Measurements from ENCODE around the gene SPPL2A. TPM values are rescaled to one million over a fixed set of nuclear protein-coding genes. Genes with fewer than 3 reads are reported as not detected.
"Not testable (repeated sequence)": the region's sequence is repeated elsewhere in the genome, so short reads cannot be mapped to it uniquely, and the experiment has no call there.

SPPL2A gene
- total RNA-seq, 3 donors from 2014 or later = 84.6 to 162 (median 135) TPM

DNA sequence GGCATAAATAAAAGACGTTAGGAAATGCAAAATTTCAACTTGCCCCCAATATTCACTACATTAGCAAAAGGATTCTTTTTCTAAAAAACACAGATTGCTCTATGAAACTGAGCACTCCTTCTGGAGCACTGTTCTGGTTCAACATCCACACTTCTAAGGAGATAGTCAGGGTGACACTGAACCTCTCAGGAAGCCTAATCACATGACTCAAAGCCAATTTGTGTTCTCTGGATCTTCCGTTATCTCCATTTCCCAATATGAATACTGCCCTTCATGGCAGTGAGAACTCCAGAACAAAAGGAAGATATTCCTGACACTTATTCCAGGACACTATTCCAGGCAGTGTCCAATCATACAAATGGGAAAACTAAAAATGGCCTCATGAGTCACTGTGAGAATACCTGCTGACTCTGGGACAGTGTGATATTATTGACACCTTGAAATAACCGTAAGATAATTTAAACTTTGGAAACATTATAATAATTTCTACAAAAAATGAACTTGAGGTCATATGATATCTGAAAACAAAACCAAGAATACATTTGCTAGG lies 57.6 kb downstream of the SPPL2A start:
- TF ChIP-seq POLR2AphosphoS5 (IDR thresholded peaks at IDR 0.05) = no peak
- TF ChIP-seq POLR2A (IDR thresholded peaks at IDR 0.05) = no peak
- TF ChIP-seq, protein P1, sequence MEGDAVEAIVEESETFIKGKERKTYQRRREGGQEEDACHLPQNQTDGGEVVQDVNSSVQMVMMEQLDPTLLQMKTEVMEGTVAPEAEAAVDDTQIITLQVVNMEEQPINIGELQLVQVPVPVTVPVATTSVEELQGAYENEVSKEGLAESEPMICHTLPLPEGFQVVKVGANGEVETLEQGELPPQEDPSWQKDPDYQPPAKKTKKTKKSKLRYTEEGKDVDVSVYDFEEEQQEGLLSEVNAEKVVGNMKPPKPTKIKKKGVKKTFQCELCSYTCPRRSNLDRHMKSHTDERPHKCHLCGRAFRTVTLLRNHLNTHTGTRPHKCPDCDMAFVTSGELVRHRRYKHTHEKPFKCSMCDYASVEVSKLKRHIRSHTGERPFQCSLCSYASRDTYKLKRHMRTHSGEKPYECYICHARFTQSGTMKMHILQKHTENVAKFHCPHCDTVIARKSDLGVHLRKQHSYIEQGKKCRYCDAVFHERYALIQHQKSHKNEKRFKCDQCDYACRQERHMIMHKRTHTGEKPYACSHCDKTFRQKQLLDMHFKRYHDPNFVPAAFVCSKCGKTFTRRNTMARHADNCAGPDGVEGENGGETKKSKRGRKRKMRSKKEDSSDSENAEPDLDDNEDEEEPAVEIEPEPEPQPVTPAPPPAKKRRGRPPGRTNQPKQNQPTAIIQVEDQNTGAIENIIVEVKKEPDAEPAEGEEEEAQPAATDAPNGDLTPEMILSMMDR (IDR thresholded peaks at IDR 0.05) = no peak
- intact Hi-C loops (cut with DNase I; ENCODE audit: low total_unique reads) = no loop called here
- H3K9me3 ChIP-seq = no peaks in the 10 kb centered on the region
- H3K4me1 ChIP-seq = no peaks in the 10 kb centered on the region
- H3K27me3 ChIP-seq = no peaks in the 10 kb centered on the region
- H3K27ac ChIP-seq = no peak overlapping the region
- H3K4me3 ChIP-seq = no peak overlapping the region
- H3K36me3 ChIP-seq = peaks cover 5% of the 10 kb centered on the region
- no peak for DNase-seq (ENCODE audit: low spot score in 2 of 2)

- H3K4me3 ChIP-seq = no peak overlapping the region
- no peaks in the 10 kb centered on the region for H3K9me3 ChIP-seq
- H3K27me3 ChIP-seq = no peaks in the 10 kb centered on the region
- no peak overlapping the region for H3K27ac ChIP-seq
- TF ChIP-seq POLR2A (IDR thresholded peaks at IDR 0.05) = no peak
- no peak for TF ChIP-seq POLR2AphosphoS5 (IDR thresholded peaks at IDR 0.05)
- TF ChIP-seq, protein P1 (IDR thresholded peaks at IDR 0.05) = no peak
- no peaks in the 10 kb centered on the region for H3K4me1 ChIP-seq
- intact Hi-C loops (cut with DNase I; ENCODE audit: low total_unique reads) = no loop called here
- DNase-seq (ENCODE audit: low spot score in 2 of 2) = no peak
- H3K36me3 ChIP-seq = peaks cover 5% of the 10 kb centered on the region
These were observed 62.7 kb downstream of the SPPL2A start for GRCh38 chr15:50702762-50703334.

DNA sequence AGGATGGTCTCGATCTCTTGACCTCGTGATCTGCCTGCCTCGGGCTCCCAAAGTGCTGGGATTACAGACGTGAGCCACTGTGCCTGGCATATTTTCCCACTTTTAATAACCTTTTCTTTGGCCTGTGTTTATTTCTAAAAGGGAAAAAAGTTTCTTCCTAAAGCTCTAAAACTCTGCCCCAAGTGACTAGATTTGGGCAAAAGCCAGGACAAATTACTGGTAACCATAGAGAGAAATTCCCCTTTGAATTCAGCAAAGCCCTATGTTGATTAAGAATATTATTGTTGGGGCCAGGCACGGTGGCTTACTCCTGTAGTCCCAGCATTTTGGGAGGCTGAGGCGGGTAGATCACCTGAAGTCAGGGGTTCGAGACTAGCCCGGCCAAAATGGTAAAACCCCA lies 67.4 kb downstream of the SPPL2A start:
- Histone ChIP-seq H3K36me3 (no peaks in the 10 kb centered on the region), H3K9me3 (no peaks in the 10 kb centered on the region), H3K4me1 (no peaks in the 10 kb centered on the region), H3K27me3 (no peaks in the 10 kb centered on the region), H3K4me3 (no peak overlapping the region), H3K27ac (no peak overlapping the region)
- DNase-seq (ENCODE audit: low spot score in 2 of 2) = no peak
- TF ChIP-seq POLR2A (IDR thresholded peaks at IDR 0.05) (no peak), POLR2AphosphoS5 (IDR thresholded peaks at IDR 0.05) (no peak)
- TF ChIP-seq, protein P1 (IDR thresholded peaks at IDR 0.05) = no peak
- intact Hi-C loops (cut with DNase I; ENCODE audit: low total_unique reads) = no loop called here

GRCh38 chr15:50697109-50697797 lies 68.3 kb downstream of the SPPL2A start:
- no peaks in the 10 kb centered on the region for H3K36me3 ChIP-seq
- no peak overlapping the region for H3K27ac ChIP-seq
- DNase-seq (ENCODE audit: low spot score in 2 of 2) = no peak
- intact Hi-C loops (cut with DNase I; ENCODE audit: low total_unique reads) = no loop called here
- H3K27me3 ChIP-seq = no peaks in the 10 kb centered on the region
- H3K9me3 ChIP-seq = no peaks in the 10 kb centered on the region
- H3K4me3 ChIP-seq = no peak overlapping the region
- no peaks in the 10 kb centered on the region for H3K4me1 ChIP-seq
- TF ChIP-seq POLR2AphosphoS5 (IDR thresholded peaks at IDR 0.05) (no peak), POLR2A (IDR thresholded peaks at IDR 0.05) (no peak)
- TF ChIP-seq, protein P1 (IDR thresholded peaks at IDR 0.05) = no peak

- DNase-seq (ENCODE audit: low spot score in 2 of 2); H3K27ac ChIP-seq; H3K9me3 ChIP-seq; H3K4me3 ChIP-seq; H3K36me3 ChIP-seq; intact Hi-C loops (cut with DNase I; ENCODE audit: low total_unique reads); H3K27me3 ChIP-seq; H3K4me1 ChIP-seq: not testable (repeated sequence)
These were observed 70.8 kb downstream of the SPPL2A start for GRCh38 chr15:50694634-50695165.
